ENCODE data around the gene TECRL. TPM values are rescaled to one million over a fixed set of nuclear protein-coding genes. Genes with fewer than 3 reads are reported as not detected.

TECRL gene, protein sequence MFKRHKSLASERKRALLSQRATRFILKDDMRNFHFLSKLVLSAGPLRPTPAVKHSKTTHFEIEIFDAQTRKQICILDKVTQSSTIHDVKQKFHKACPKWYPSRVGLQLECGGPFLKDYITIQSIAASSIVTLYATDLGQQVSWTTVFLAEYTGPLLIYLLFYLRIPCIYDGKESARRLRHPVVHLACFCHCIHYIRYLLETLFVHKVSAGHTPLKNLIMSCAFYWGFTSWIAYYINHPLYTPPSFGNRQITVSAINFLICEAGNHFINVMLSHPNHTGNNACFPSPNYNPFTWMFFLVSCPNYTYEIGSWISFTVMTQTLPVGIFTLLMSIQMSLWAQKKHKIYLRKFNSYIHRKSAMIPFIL
- polyA plus RNA-seq (ENCODE audit: insufficient read length), result 65.5 TPM

DNA sequence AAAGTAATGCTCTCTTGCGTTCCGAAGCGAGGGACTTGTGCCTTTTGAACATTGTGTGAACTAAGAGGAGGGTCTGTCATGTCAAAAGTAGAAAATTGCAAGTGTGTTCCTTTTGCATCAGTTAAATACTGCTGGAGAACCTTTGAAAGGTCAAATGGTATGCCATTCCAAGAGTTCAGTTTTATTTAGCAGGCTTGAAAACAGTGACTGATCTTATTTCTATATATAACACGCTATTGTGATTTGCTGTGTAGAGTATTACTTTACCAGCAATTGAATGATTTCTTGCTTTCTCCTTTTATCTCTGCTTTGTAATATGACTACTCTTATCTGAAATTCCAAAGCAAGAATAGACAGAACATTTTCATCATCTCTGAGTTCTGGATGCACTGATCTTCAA is at the start of gene TECRL:
TSS of gene TECRL (minus strand) at position 151 of the 400 bp plus-strand sequence. CDS start at position 52, 99 bp downstream.
- DNase-seq, result no peak

DNA sequence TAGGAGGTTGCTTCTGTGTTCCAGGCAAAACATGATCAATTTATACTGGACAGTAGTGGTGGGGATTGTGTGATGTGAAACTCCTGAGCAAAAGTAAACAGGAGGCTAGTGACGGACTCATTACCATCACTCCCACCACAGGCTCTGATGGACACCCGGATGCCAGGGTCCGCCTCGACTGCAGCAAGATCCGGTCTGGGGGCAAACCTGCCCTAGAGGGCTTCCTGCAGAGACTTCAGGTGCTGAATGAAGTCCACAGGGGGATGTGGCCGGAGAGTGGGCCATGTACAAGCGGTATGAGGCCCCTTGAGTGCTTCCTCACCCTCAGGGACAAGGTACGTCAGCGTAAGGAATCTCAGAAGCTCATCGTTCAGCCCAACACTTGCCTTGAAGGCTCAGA is 23.4 kb upstream of the TECRL start:
- DNase-seq, result no peak

DNA sequence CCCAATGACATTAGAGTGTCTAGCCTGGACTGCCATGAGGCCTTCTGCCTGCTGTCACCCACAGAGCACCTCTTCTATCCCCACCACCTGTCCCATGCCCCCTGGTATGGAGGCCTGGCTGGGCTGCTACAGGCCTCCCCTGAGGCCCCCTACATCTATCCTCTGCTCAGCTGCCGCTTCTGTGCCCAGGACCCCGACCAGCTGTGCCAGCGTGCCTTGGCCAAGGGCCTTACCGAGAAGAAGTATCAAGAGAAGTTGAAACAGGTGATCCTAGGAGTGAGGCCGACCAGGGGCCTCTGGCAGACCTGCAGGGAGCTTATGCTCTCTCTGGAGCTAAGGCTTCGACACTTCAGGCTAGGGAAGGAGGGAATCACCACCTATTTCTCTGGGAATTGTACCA is 21.7 kb upstream of the TECRL start:
- no peak for DNase-seq

DNA sequence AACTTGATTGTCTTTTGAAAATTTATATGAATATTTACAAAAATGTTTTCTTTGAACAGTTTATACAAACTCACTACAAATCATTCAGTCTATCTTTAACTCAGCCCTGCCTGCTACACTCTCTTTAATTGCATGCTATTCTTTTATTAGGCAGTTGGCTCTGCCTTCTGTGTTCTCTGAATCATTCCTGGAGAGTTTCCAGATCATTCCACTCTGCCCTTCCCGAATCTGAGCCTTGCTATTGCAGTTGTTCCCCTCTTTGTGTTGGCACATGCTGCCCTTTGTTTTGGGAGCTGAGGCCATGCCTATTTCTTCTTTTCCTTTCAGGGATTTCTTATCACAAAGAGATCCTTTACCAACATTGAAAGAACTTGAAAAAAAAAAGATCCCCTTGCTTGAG is 8.7 kb upstream of the TECRL start:
- peak; percentile 5 for DNase-seq

GRCh38 chr4:64407000-64407399 is 2.2 kb downstream of the TECRL start:
- no peak for DNase-seq

DNA sequence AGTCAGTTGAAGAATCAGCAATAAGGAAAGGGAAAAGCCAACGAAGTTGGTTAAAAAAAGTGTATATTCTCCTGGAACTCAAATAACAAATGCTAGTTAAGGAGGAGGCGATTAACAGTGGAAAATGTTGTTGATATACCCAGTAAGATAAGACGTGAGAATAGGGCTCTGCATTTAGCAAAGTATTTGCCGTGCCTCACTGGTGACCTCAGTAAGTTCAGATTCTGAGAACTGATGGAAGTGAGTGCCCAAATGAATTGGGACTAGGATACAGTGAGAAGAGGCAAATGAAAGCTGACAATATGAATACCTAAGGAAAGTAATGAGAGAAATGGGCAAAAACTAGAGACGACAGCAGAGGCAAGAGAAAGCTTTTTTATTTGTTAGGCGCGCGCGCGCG is 3.5 kb downstream of the TECRL start:
- DNase-seq, result no peak

GRCh38 chr4:64402684-64403083 is 6.6 kb downstream of the TECRL start:
- DNase-seq, result no peak

DNA sequence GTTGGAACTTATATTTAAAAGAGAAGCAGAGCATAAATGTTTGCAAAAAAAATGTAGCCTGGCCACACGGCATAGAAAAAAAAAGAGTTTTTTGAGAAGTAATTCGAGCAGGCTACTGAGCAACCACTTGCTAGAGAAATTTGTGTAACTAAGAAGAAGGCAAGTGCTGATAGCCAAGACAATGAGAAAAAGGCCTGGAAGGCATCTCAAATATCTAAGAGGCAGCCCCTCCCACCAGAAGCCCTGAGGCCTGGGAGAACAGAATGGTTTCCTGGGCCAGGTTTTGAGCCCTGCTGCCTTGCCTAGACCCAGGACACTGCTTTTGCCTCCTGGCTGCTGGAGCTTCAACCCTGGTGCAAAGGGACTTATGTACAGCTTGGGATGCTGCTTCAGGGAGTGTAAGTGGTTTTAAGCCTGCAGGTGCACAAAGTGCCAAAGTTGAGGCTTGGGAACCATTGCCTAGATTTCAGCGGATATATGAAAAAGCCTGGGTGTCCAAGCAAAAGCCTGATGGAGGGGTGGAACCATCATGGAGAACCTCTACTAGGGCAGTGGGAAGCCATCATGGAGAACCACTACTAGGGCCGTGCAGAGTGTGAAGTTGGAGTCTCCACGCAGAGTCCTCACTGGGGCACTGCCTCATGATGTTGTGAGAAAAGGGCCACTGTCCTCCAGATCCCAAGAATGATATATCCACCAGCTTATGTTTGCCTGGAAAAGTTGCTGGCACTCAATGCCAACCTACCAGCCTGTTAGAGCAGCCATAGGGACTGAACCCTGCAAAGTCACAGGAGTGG is 9.7 kb downstream of the TECRL start:
- no peak for DNase-seq

DNA sequence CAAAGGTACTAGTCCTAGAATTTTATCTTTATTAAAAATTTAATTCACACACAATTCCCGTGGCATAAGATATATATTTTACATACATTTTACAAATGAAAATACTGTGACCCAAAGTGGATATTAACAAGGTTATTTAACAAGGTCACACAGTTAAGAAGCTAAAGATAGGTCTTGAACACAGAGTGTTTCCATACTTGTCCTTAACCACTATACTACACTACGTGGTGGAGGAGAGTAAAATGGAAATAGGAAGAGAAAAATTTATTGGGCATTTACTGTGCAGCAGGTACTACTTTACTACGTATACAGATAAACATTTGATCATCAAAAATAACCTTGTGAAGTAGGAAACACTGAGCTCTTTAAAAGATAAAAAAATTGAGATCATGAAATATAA is 14.8 kb downstream of the TECRL start:
- DNase-seq, result no peak

GRCh38 chr4:64388252-64388651 is 21.0 kb downstream of the TECRL start:
- DNase-seq, result no peak

GRCh38 chr4:64385220-64385619 is 24.0 kb downstream of the TECRL start:
- no peak for DNase-seq

DNA sequence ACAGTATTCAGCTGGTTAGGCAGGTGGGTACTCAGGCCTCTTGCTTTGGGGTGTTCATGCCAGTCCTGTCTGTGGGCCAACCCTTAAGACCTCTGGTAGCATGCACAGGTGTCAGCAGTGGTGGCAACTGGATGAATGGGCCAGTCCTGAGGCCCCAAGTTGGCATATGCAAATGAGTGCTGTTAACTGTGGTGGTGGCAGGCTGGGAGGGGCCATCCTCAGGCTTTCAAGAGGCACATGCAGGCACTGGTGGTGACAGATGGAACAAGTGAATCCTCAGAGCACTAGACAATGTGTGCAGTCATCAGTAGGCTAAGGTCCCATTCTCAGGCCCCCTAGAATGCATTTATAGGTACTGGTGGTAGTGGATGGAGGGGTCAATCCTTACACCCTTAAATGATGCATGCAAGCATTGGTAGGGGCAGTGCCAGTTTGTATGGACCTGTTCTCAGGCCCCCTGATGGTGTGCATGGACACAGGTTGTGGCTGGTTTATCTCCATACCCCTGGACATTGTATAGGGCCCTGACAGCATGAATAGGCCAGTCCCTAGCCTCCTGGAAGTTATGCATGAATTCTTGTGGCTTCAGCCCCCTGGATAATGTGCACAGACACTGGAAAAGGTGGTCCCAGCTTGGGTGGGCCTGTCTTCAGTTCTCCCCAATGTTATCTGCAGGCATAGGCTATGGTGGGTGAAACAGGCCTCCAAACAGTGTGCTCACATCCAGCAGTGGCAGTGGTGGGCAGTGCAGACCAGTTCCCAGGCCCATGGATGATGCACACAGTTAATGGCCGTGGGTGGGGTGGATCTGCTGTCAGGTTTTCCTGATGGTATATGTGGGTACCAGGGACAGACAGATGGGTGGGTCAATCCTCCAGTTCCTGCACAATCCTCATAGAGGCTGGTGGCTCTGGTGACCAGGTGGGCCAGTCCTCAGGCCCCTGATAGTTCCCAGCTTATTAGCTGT is 24.7 kb downstream of the TECRL start:
- DNase-seq, result no peak

DNA sequence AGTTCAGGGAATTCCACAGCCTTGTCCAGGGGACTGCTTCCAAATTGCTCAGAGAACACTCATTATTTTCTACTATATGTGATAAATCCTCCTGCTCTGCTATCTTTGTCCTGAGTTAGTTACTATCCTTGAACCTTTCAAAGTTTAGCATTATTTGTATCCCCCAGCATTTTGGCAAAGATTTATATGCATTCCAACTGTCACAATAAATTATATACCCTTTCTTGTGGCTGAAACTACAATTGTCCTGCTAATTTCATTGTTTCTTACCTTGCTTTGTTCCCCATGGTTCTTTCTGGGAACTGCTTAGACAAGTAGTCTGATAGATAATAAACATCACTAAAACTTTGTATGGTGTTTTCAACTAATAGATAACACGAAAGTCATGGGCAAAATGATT is 40.5 kb downstream of the TECRL start:
- no peak for DNase-seq

- no peak for DNase-seq
These were observed 47.9 kb downstream of the TECRL start for GRCh38 chr4:64361399-64361740.

DNA sequence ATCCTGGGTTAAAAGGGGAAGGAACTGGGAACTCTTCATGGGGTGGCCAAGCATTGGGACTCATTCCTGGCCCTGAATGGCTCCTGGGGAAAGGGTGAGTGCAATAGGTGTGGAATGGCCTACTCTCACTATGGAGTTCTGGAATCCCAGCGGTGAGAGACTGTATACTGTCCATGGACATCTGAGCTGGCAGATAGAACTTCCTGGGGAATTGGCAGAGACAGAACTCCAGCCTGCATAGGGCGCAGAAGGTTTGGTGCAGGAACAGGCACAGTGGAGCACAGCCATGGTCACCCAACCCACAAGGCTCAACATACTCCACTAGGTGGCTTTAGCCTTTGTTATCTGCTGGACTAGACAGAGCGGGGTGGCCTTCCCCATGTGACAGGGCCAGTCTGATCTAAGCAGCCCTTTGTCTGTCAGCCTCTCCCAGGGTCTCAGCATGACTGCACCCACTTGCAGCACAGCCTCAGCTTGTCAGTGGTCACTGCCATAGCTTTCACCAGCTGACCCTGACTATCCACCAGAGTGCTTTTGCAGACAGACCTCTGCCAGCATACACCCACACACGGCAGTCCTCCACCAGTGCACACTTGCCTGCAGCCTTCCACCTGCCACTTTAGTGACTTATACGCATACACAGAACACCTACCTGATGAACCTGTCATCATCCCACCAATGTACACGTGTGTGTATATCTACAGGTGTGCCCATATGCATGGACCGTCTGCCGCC is 48.4 kb downstream of the TECRL start:
- DNase-seq, result no peak

GRCh38 chr4:64359489-64359888 is 49.8 kb downstream of the TECRL start:
- DNase-seq, result no peak

DNA sequence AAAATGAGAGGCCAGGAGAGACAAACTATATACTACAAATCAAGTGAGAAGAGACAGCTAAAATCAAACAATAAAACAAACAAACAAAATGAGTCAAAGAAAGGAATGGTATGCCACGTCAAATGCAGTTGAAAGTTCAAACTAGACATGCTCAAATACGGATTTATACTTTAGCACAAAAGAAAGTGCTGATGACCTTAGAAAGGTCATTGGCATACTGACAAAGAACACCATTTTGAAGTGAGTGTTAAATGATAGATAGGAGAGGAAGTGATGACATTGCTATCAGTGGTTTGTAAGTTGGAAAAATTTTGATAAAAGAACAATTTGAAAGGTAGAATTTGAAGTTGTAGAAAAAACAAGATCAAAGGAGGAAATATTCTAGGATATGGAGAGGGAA is 55.3 kb downstream of the TECRL start:
- DNase-seq, result no peak

DNA sequence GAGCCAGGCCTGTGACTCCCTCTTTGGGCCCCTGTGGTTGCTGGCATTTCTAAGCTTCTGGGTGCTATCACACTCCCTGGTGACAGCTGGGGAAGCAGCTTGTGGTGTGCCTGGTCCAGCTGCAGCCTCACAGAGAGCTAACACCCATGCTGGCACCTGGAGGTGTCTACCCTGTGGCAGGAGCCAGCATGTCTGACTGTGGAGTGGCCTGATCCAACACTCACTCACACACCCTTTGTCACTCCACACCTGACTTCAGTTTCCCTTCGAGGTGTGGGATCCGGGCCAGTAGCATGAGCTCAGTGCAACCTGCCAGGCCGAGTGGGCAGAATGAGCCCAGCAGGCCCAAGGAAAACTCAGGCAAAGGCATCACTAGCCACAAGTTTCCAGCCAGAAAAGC is 67.5 kb downstream of the TECRL start:
- no peak for DNase-seq

DNA sequence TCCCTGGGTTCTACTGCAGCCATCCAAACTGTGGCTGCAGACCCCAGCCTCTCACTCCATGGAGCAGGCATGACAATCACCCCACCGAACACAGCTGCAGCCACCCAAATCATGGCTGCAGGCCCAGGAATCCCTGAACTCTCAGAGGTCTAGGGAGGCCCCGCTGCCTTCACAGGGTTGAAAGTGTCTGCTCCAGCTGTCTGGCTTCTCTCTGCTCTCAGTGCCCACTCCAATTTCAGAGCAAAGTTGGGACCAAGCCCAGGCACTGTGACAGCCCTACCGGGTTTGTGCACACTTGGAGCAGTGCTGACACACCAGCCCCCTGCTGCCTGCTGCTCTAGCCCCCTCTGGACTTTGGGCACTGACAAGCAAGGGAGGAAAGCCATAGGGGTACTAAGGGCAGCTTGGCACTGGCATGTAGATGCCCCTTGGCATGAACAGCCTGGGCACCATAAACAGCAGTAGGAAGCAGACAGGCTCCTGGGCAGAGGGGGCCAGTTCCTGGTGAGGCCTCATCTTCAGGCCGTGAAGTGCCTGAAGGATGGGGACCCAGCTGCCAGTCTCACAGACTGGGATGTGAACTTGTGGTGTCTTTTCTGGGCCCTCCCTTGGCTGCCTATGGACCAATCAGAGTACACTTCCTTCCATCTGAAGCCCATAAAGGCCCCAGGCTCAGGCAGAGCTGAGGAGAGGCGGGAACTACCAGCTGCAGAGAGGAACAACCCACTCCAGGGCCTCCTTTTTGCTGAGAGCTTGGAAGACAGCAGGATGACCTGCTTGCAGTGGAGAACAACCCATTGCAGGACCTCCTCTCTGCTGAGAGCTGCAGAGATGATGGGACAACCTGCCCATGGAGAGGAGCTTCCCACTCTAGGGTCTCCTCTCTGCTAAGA is 68.8 kb downstream of the TECRL start:
- peak; percentile 25 for DNase-seq

DNA sequence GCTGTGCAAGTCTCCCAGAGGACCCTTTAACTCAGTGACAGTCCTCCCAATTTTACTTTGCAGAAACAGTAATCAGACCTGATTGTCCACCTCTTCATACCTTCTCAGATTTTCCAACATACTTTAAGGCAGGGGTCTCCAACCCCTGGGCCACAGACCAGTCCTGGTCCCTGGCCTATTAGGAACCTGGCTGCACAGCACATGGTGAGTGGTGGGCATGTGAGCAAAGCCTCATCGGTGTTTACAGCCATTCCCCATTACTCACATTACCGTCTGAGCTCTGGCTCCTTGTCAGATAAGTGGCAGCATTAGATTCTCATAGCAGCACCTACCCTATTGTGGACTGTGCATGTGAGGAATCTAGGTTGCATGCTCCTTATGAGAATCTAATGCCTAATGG is 74.3 kb downstream of the TECRL start:
- no peak for DNase-seq

GRCh38 chr4:64330143-64330542 is 79.1 kb downstream of the TECRL start:
- DNase-seq, result no peak
